ENCODE results near the gene SLC6A9.
A peak's percentile ranks its signal among the peaks of the same experiment; 100 is the strongest.

Gene SLC6A9

GRCh38 chr1:44073528-44073927 is 42.3 kb upstream of the SLC6A9 start:
- TF ChIP-seq, protein P1, sequence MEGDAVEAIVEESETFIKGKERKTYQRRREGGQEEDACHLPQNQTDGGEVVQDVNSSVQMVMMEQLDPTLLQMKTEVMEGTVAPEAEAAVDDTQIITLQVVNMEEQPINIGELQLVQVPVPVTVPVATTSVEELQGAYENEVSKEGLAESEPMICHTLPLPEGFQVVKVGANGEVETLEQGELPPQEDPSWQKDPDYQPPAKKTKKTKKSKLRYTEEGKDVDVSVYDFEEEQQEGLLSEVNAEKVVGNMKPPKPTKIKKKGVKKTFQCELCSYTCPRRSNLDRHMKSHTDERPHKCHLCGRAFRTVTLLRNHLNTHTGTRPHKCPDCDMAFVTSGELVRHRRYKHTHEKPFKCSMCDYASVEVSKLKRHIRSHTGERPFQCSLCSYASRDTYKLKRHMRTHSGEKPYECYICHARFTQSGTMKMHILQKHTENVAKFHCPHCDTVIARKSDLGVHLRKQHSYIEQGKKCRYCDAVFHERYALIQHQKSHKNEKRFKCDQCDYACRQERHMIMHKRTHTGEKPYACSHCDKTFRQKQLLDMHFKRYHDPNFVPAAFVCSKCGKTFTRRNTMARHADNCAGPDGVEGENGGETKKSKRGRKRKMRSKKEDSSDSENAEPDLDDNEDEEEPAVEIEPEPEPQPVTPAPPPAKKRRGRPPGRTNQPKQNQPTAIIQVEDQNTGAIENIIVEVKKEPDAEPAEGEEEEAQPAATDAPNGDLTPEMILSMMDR (IDR thresholded peaks at IDR 0.05; ENCODE audit: insufficient read depth, low read depth, low read length, missing control alignments), result no peak
- no peak overlapping the region for H3K4me3 ChIP-seq (ENCODE audit: low read length)
- no peak for DNase-seq (ENCODE audit: low read depth)

GRCh38 chr1:44072821-44073220 is 41.6 kb upstream of the SLC6A9 start:
- no peak overlapping the region for H3K4me3 ChIP-seq (ENCODE audit: low read length)
- DNase-seq (ENCODE audit: low read depth), result no peak
- TF ChIP-seq, protein P1 (IDR thresholded peaks at IDR 0.05; ENCODE audit: insufficient read depth, low read depth, low read length, missing control alignments), result no peak

DNA sequence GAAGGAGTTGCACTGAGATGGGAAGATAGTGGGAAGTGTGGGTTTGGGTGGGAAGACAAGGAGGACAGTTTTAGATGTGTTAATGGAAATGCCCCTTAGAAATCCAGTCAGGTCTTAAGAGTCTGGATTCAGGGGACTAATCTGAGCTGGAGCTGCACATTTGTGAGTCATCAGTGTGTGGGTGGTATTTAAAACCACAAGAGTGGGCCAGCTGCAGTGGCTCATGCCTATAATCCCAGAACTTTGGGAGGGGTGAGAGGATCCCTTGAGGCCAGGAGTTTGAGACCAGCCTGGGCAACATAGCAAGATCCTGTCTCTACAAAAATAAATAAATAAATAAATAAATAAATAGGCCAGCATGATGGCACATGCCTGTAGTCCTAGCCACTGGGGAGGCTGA is 40.9 kb upstream of the SLC6A9 start:
- H3K4me3 ChIP-seq (ENCODE audit: low read length), result no peak overlapping the region
- peak; percentile 77 for DNase-seq (ENCODE audit: low read depth)
- TF ChIP-seq, protein P1 (IDR thresholded peaks at IDR 0.05; ENCODE audit: insufficient read depth, low read depth, low read length, missing control alignments), result no peak

- TF ChIP-seq, protein P1 (IDR thresholded peaks at IDR 0.05; ENCODE audit: insufficient read depth, low read depth, low read length, missing control alignments), result no peak
- H3K4me3 ChIP-seq (ENCODE audit: low read length), result no peak overlapping the region
- no peak for DNase-seq (ENCODE audit: low read depth)
Measured at GRCh38 chr1:44071461-44071860, 40.2 kb upstream of the SLC6A9 start.

- no peak overlapping the region for H3K4me3 ChIP-seq (ENCODE audit: low read length)
- TF ChIP-seq, protein P1 (IDR thresholded peaks at IDR 0.05; ENCODE audit: insufficient read depth, low read depth, low read length, missing control alignments), result no peak
- no peak for DNase-seq (ENCODE audit: low read depth)
Measured at GRCh38 chr1:44068442-44068921, 37.2 kb upstream of the SLC6A9 start.

GRCh38 chr1:44067266-44068250 is 36.3 kb upstream of the SLC6A9 start:
- no peak for DNase-seq (ENCODE audit: low read depth)
- no peak overlapping the region for H3K4me3 ChIP-seq (ENCODE audit: low read length)
- TF ChIP-seq, protein P1 (IDR thresholded peaks at IDR 0.05; ENCODE audit: insufficient read depth, low read depth, low read length, missing control alignments), result no peak
